Measurements from ENCODE around the gene SPDEF.

The SPDEF gene

DNA sequence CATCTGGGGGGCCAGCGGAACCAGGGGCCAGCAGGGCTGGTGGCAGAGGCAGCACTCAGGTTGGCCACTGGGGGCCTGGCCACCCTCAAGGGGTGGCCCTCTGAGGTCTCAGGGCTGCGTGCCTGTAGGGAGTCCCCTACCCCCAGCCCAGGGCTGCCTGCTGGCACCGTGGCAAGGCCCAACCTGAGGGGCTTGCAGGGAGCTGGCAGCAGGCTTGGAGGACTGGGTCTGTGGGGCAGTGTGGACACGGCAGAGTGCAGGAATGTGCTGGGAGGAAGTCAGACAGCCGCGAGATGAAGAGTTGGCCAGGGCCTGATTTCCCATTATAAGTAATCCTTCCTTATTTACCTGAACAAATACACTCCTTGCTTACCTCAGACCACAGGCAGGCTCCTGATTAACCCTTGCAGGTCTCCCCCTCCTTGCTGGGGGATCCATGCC, at the start of gene SPDEF:
Gene SPDEF, minus strand, starts transcription at position 299 of the 441 bp plus-strand sequence. CDS start 11,874 bp downstream, outside the sequence.
- H3K36me3 ChIP-seq, result no peaks in the 10 kb centered on the region
- H3K4me1 ChIP-seq, result peaks cover 0 to 12% (median 0%) of the 10 kb centered on the region in 4 donors
- TF ChIP-seq CTCF (IDR thresholded peaks at IDR 0.05), result no peak
- H3K27me3 ChIP-seq, result no peaks in the 10 kb centered on the region
- intact Hi-C loops (cut with DNase I; ENCODE audit: low total_unique reads), result no loop called here
- H3K27ac ChIP-seq, result no peak within 1 kb of the TSS
- DNase-seq, result no peak
- no peak within 1 kb of the TSS for H3K4me3 ChIP-seq
- H3K9me3 ChIP-seq, result peaks cover 0 to 9% (median 0%) of the 10 kb centered on the region in 3 donors

GRCh38 chr6:34603707-34604106, 47.6 kb upstream of the SPDEF start:
- Histone ChIP-seq H3K4me3 (no peak overlapping the region), H3K27ac (no peak overlapping the region), H3K9me3 (no peaks in the 10 kb centered on the region), H3K27me3 (no peaks in the 10 kb centered on the region), H3K4me1 (peaks cover 0 to 30% (median 17%) of the 10 kb centered on the region in 4 donors), H3K36me3 (peaks cover 7 to 20% (median 18%) of the 10 kb centered on the region in 3 donors)
- intact Hi-C loops (cut with DNase I; ENCODE audit: low total_unique reads), result no loop called here
- DNase-seq, result no peak
- TF ChIP-seq CTCF (IDR thresholded peaks at IDR 0.05), result no peak

DNA sequence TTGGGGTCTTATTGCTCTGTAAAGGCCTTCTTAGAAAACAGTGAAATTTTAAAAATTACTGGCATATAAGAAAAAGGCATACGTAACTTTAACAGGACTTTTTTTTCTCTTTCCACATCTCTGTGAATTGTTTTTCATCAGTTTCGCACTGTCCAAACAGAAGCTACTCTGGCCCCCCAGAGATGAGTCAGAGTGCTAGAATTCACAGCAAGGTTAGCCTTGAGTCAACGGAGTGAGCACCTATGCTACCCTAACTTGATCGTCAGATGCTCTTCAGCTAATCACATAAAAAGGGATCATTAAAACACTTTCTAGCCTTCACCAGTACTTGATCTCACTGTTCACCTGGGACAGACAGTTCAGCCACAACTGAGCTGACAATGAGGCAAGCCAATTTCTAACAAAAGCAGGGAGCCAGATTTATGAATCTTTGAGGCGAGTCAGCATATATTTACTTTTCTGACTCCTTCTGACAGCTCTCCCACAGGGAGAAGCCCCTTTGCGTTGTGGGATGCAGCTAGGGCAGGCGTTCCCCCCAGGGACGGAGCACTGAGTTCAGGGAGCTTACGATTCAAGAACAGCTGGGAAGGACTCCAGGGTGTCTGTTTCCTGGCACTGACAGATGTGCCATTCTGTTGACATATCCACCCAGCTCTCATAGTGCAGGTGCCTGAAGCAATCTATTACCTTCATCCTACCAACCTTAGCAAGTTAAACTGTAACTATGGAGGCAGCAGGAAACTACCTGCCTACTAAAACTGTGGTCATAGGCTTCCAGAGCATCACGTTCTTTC, 46.4 kb upstream of the SPDEF start:
- H3K27ac ChIP-seq, result no peak overlapping the region
- H3K4me1 ChIP-seq, result peaks cover 4 to 42% (median 29%) of the 10 kb centered on the region in 4 donors
- no peaks in the 10 kb centered on the region for H3K27me3 ChIP-seq
- no peak for DNase-seq
- H3K9me3 ChIP-seq, result no peaks in the 10 kb centered on the region
- intact Hi-C loops (cut with DNase I; ENCODE audit: low total_unique reads), result no loop called here
- no peak overlapping the region for H3K4me3 ChIP-seq
- H3K36me3 ChIP-seq, result peaks cover 7 to 20% (median 18%) of the 10 kb centered on the region in 3 donors
- no peak for TF ChIP-seq CTCF (IDR thresholded peaks at IDR 0.05)

DNA sequence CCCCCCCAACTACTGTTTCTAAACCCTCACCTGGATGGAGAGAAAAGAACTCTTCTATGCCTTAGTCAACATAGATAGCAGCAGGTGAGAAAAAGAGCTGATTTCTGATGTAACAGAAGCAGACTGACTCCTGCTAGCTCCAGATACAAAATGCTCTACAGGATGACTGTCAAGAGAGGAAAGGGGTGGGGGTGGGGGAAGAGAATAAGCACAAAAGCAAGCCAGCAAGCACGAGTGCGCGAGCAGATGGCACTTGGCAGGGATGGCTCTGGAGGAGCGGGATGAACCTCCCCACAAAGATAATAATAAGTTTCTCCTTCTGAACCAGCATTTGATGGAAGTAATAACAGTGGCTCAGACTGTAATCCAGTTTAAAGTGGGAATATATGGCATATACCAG, 45.6 kb upstream of the SPDEF start:
- Histone ChIP-seq H3K4me1 (peaks cover 4 to 48% (median 33%) of the 10 kb centered on the region in 4 donors), H3K9me3 (no peaks in the 10 kb centered on the region), H3K27me3 (no peaks in the 10 kb centered on the region), H3K4me3 (no peak overlapping the region), H3K36me3 (peaks cover 7 to 20% (median 16%) of the 10 kb centered on the region in 3 donors), H3K27ac (no peak overlapping the region)
- no peak for DNase-seq
- intact Hi-C loops (cut with DNase I; ENCODE audit: low total_unique reads), result no loop called here
- TF ChIP-seq CTCF (IDR thresholded peaks at IDR 0.05), result no peak

DNA sequence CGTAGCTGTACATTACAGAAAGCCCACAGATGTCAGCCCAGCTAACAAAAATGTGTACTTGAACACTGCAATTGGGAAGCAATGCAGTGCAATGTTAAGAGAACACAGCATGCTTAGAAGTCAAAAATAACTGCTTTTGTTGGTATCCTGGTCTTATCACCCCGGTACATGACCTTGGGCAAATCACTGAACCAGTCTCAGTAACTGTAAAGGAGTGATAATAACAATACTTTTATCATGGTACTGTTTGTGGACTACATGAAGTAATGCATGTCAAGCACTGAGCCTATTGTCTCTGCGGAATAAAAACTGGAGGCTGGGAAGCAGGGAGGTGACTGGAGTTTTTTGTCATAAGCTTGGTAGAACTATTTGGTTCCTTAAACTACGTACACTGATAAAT, 44.7 kb upstream of the SPDEF start:
- Histone ChIP-seq H3K27ac (peak overlapping the region in 1 of 2 donors; percentile 55), H3K9me3 (no peaks in the 10 kb centered on the region), H3K4me1 (peaks cover 4 to 49% (median 37%) of the 10 kb centered on the region in 4 donors), H3K27me3 (no peaks in the 10 kb centered on the region), H3K36me3 (peaks cover 0 to 11% (median 7%) of the 10 kb centered on the region in 3 donors), H3K4me3 (no peak overlapping the region)
- intact Hi-C loops (cut with DNase I; ENCODE audit: low total_unique reads), result no loop called here
- TF ChIP-seq CTCF (IDR thresholded peaks at IDR 0.05), result no peak
- DNase-seq, result no peak

All from tibial artery (tissue), 4 donors.